A673 (cell line): Measurements from ENCODE around the gene NEK6. TPM values are rescaled to one million over a fixed set of nuclear protein-coding genes. Genes with fewer than 3 reads are reported as not detected.

Source experiments
- BruUV-seq: library from RNA; stranded (reverse); fragments of 400-500 nt; replicated peaks from 2 replicates; lab custom pipeline; 2021; lab: Mats Ljungman, UMichigan
- CTCF ChIA-PET: fragments of 300-600 bp; sonication (Branson Sonifier 250); formaldehyde crosslinking; loops from one replicate; lab custom pipeline; 2022; ENCODE audit warnings: antibody characterized with exemption; lab: Charles Lee
- POLR2A ChIA-PET: fragments of 300-600 bp; sonication (Branson Sonifier 250); formaldehyde crosslinking; loops from one replicate; lab custom pipeline; 2022; ENCODE audit warnings: antibody characterized with exemption; ENCODE audit not compliant: low non-redundant PET; lab: Charles Lee
- DNase-seq: peaks from one replicate; pipeline ENCODE4 v3.0.0-alpha.2; 2015; ENCODE audit warnings: low spot score
- H3K27ac ChIP-seq: fragments of 200-600 bp; sonication (generic); 2 replicates; pipeline ENCODE4 v1.5.1; 2016; ENCODE audit warnings: mixed run types, low read depth, mild to moderate bottlenecking, mixed read lengths, antibody characterized with exemption, low read length; ENCODE audit not compliant: poor library complexity, severe bottlenecking
- H3K27me3 ChIP-seq: fragments of 200-600 bp; sonication (generic); replicated peaks from 2 replicates; pipeline ENCODE4 v1.6.1; 2017; ENCODE audit warnings: mixed run types, low read depth, mild to moderate bottlenecking, mixed read lengths, antibody characterized with exemption, low read length; ENCODE audit not compliant: insufficient read depth, poor library complexity
- H3K36me3 ChIP-seq: fragments of 200-600 bp; sonication (generic); 2 replicates; pipeline ENCODE4 v1.6.1; 2016; ENCODE audit warnings: mixed run types, mild to moderate bottlenecking, mixed read lengths, antibody characterized with exemption, low read length; ENCODE audit not compliant: insufficient read depth, poor library complexity, severe bottlenecking
- H3K4me1 ChIP-seq: fragments of 200-600 bp; sonication (generic); 2 replicates; pipeline ENCODE4 v1.6.1; 2017; ENCODE audit warnings: mixed run types, mild to moderate bottlenecking, mixed read lengths, antibody characterized with exemption, low read length; ENCODE audit not compliant: insufficient read depth, poor library complexity, severe bottlenecking
- H3K4me3 ChIP-seq: fragments of 200-600 bp; sonication (generic); 2 replicates; pipeline ENCODE4 v1.5.1; 2016; ENCODE audit warnings: low read depth, mixed run types, mild to moderate bottlenecking, mixed read lengths, low read length; ENCODE audit not compliant: poor library complexity, severe bottlenecking
- H3K9me3 ChIP-seq: fragments of 200-600 bp; sonication (generic); 2 replicates; pipeline ENCODE4 v1.6.1; 2016; ENCODE audit warnings: mixed run types, low read depth, mild to moderate bottlenecking, mixed read lengths, antibody characterized with exemption, low read length; ENCODE audit not compliant: poor library complexity, severe bottlenecking
- CTCF ChIP-seq: fragments of 300-800, 200-600 bp; sonication (generic); conservative IDR thresholded peaks from 2 replicates; pipeline ENCODE4 v1.5.1; 2017; ENCODE audit warnings: low read depth, mild to moderate bottlenecking, antibody characterized with exemption, low read length, moderate library complexity, mixed read lengths
- EZH2 ChIP-seq: fragments of 200-600 bp; sonication (generic); IDR thresholded peaks from 2 replicates; pipeline ENCODE4 v1.6.1; 2017; ENCODE audit warnings: borderline replicate concordance, low read depth, mild to moderate bottlenecking, mixed read lengths, antibody characterized with exemption, low read length; ENCODE audit not compliant: poor library complexity, severe bottlenecking
- intact Hi-C: fragments of 100-400 bp; cut with micrococcal nuclease; formaldehyde crosslinking; loops from one replicate; pipeline ENCODE4 v1.10.0; 2022; ENCODE audit not compliant: unreplicated experiment
- total RNA-seq: library from RNA; stranded (reverse); gene quantifications from 2 replicates; pipeline ENCODE4 v1.2.3, GENCODE V29; 2021

The NEK6 gene
- total RNA-seq, 1 experiment from 2014 or later, result 23.3 TPM

GRCh38 chr9:124277420-124277819 is 19.7 kb downstream of the NEK6 start:
- Histone ChIP-seq H3K27me3 (no peaks in the 10 kb centered on the region), H3K36me3 (no peaks in the 10 kb centered on the region), H3K4me1 (peaks cover 25% of the 10 kb centered on the region), H3K27ac (peak overlapping the region; percentile 24), H3K4me3 (no peak overlapping the region), H3K9me3 (no peaks in the 10 kb centered on the region)
- BruUV-seq, result no TSS peak
- ChIA-PET POLR2A (no interaction called here), CTCF (no interaction called here)
- TF ChIP-seq EZH2 (no peak), CTCF (no peak)
- DNase-seq, result no peak
- intact Hi-C loops, result no loop called here

- DNase-seq, result no peak
- Histone ChIP-seq H3K9me3 (no peaks in the 10 kb centered on the region), H3K4me1 (peaks cover 29% of the 10 kb centered on the region), H3K27ac (peak overlapping the region; percentile 24), H3K36me3 (no peaks in the 10 kb centered on the region), H3K27me3 (no peaks in the 10 kb centered on the region), H3K4me3 (no peak overlapping the region)
- POLR2A ChIA-PET, result no interaction called here
- CTCF ChIA-PET, result no interaction called here
- TF ChIP-seq CTCF (no peak), EZH2 (no peak)
- intact Hi-C loops, result no loop called here
- no TSS peak for BruUV-seq
Observed at GRCh38 chr9:124278054-124278540, 20.3 kb downstream of the NEK6 start.

- POLR2A ChIA-PET, result no interaction called here
- intact Hi-C loops, result no loop called here
- BruUV-seq, result no TSS peak
- CTCF ChIA-PET, result no interaction called here
- Histone ChIP-seq H3K27me3 (no peaks in the 10 kb centered on the region), H3K9me3 (no peaks in the 10 kb centered on the region), H3K36me3 (no peaks in the 10 kb centered on the region), H3K4me3 (no peak overlapping the region), H3K4me1 (peaks cover 29% of the 10 kb centered on the region), H3K27ac (peak overlapping the region; percentile 69)
- no peak for DNase-seq
- TF ChIP-seq EZH2, result no peak
- TF ChIP-seq CTCF, result no peak
Observed at GRCh38 chr9:124279531-124280175, 21.9 kb downstream of the NEK6 start.
